Activated effector memory CD4-positive, alpha-beta T cell treated with anti-CD3 and anti-CD28 coated beads, Interleukin-2, amount 50 U/mL, for 16 hours (primary cell): Measurements from ENCODE around the gene MYO7B.

Source experiments
- DNase-seq: peaks from one replicate; pipeline ENCODE4 v3.0.0-alpha.2; 2020

The MYO7B gene

GRCh38 chr2:127640082-127641072 lies 104.9 kb downstream of the MYO7B start:
- DNase-seq: peak; percentile 73

GRCh38 chr2:127641133-127641532 lies 105.7 kb downstream of the MYO7B start:
- DNase-seq: no peak

GRCh38 chr2:127641846-127642507 lies 106.5 kb downstream of the MYO7B start:
- peak; percentile 79 for DNase-seq

- no peak for DNase-seq
Measured at GRCh38 chr2:127642706-127643438, 107.4 kb downstream of the MYO7B start.

GRCh38 chr2:127643439-127644065 lies 108.1 kb downstream of the MYO7B start:
- DNase-seq: no peak

GRCh38 chr2:127644066-127645025 lies 108.9 kb downstream of the MYO7B start:
- no peak for DNase-seq

- DNase-seq: no peak
Measured at GRCh38 chr2:127645026-127645394, 109.5 kb downstream of the MYO7B start.

GRCh38 chr2:127645395-127646291 lies 110.2 kb downstream of the MYO7B start, which contains the start of gene GPR17:
TSS of gene GPR17 (plus strand) at chr2:127646153. CDS start at chr2:127650736, 4,583 bp downstream.
- no peak for DNase-seq

GRCh38 chr2:127646487-127647241 lies 111.2 kb downstream of the MYO7B start:
- no peak for DNase-seq

GRCh38 chr2:127647242-127648190 lies 112.0 kb downstream of the MYO7B start:
- DNase-seq: no peak

- no peak for DNase-seq
Measured at GRCh38 chr2:127648321-127648720, 112.8 kb downstream of the MYO7B start.

GRCh38 chr2:127649100-127649611 lies 113.7 kb downstream of the MYO7B start:
- DNase-seq: no peak

- DNase-seq: peak; percentile 93
Measured at GRCh38 chr2:127649684-127650040, 114.2 kb downstream of the MYO7B start.

- no peak for DNase-seq
Measured at GRCh38 chr2:127650041-127650784, 114.7 kb downstream of the MYO7B start.

- DNase-seq: no peak
Measured at GRCh38 chr2:127650785-127651380, 115.4 kb downstream of the MYO7B start.

- DNase-seq: no peak
Measured at GRCh38 chr2:127651381-127651809, 115.9 kb downstream of the MYO7B start.

- no peak for DNase-seq
Measured at GRCh38 chr2:127651971-127652550, 116.6 kb downstream of the MYO7B start.
